GM12872 (cell line): Measurements from ENCODE around the gene PRKCA.

Experiments
- CTCF ChIP-seq: IDR thresholded peaks from 3 replicates; pipeline ENCODE4 v1.5.1; 2011; ENCODE audit warnings: low read depth, mild to moderate bottlenecking, low read length, moderate library complexity; ENCODE audit not compliant: insufficient read depth

PRKCA gene

DNA sequence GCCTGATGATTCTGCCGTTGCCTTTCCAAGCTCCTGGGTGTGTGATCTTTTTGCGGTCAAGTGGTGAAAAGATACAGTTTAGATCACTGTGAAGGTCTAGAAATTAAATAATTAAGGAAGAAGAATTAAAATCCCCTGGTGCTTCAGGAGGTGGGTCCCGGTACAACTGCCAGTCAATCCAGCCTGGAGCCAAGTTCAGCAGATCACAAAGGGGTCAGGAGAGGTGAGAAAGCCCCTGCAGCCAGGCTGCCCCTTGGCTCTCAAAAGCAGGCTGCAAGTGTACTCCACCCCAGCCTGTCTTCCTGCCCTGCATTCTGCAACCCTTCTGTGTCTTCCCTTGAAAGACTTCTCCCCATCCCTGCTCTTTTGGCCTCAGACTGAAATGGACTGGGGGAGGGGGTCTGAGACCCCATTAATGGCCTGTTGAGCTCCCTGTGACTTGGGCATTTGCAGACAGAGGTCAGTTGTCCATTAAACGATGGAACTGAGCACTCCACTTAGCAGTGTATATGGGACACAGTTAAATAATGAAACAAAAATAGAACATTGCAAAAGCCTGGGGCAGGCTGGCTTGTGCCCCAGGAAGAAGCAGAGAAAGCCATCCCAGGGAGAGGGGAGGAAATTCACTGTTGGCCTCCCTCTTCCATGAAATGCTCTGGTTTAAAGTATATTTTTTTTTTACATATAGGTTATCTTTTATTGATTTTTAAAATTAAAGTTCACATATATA is 547.6 kb downstream of the PRKCA start:
- no peak for TF ChIP-seq CTCF

DNA sequence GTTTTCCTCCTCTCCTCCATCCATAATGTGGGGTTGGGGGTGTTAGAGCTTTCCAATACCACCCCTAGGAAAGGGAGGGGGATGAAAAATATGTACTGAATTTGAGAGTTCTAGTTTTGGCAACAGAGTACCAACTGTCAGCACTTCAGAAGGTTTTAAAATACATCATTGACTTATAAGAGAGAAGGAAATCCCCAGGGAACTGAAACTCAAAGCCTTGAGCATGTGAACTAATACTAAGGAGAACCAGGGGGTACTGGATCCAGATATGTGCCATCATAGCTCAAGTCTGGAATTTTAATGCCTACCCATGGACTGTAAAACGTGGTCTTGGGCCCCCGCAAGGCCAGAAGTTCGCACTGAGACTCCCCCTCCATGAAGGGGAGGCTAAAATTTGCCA is 548.3 kb downstream of the PRKCA start:
- TF ChIP-seq CTCF: no peak

DNA sequence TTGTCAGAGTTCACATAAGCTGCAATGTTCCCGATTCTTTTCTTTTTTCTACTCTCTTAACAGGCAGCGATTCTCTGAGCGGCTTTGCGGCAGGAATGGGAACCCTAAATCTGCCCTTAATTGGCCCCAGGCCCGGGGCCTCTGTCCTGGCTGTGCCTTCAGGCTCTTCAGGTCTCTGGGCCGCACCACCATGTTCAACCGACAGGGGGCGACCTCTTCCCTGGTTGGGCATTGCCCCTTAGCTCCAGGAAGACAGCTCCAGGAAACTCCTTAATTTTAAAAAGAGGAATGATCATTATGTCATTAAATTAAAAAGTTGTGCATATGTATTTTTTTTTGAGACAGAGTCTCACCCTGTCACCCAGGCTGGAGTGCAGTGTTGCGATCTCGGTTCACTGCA is 552.8 kb downstream of the PRKCA start:
- peak; percentile 51; the same call in 2 of the 3 replicates for TF ChIP-seq CTCF

GRCh38 chr17:66858226-66859083 is 556.0 kb downstream of the PRKCA start:
- TF ChIP-seq CTCF: no peak

GRCh38 chr17:66859353-66859752 is 556.9 kb downstream of the PRKCA start:
- no peak for TF ChIP-seq CTCF

DNA sequence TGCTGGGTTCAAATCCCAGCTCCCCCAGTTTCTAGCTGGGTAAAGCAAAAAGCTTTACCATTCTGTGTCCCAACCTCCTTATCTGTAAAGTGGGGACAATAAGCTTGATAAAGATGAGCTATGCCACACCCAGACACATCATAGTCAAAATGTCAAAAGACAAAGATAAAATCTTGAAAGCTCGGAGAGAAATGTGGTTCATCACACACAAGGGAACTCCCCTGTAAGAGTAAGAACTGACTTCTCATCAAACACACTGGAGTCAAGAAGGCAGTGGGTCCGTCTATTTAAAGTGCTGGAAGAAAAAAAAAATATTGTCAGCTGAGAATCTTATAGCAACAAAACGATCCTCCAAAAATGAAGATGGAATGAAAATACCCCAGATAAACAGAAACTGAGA is 557.8 kb downstream of the PRKCA start:
- TF ChIP-seq CTCF: no peak
